GM19397 (cell line): Measurements from ENCODE around the gene CFAP161.
A peak's percentile ranks its signal among the peaks of the same experiment; 100 is the strongest.
"Not testable (repeated sequence)": the region's sequence is repeated elsewhere in the genome, so short reads cannot be mapped to it uniquely, and the experiment has no call there.

ENCODE experiments used
- ATAC-seq: cut with Tn5 transposase; IDR thresholded peaks from one replicate; pipeline ENCODE4 v1.9.1; 2021; ENCODE audit warnings: mild to moderate bottlenecking, moderate library complexity; ENCODE audit not compliant: unreplicated experiment

Gene CFAP161

GRCh38 chr15:81106560-81106959 is 27.5 kb upstream of the CFAP161 start:
- ATAC-seq = no peak

GRCh38 chr15:81107889-81108288 is 26.2 kb upstream of the CFAP161 start:
- no peak for ATAC-seq

GRCh38 chr15:81108427-81108826 is 25.6 kb upstream of the CFAP161 start:
- no peak for ATAC-seq

GRCh38 chr15:81111018-81111417 is 23.1 kb upstream of the CFAP161 start:
- ATAC-seq = no peak

- ATAC-seq = peak; percentile 76
These were observed 22.3 kb upstream of the CFAP161 start for GRCh38 chr15:81111510-81112470.

GRCh38 chr15:81113204-81113657 is 20.8 kb upstream of the CFAP161 start:
- no peak for ATAC-seq

GRCh38 chr15:81113861-81114291 is 20.2 kb upstream of the CFAP161 start:
- ATAC-seq = no peak

GRCh38 chr15:81115054-81115939 is 18.8 kb upstream of the CFAP161 start:
- ATAC-seq = no peak

- ATAC-seq = no peak
These were observed 16.9 kb upstream of the CFAP161 start for GRCh38 chr15:81117136-81117535.

- no peak for ATAC-seq
These were observed 16.5 kb upstream of the CFAP161 start for GRCh38 chr15:81117581-81117980.

- ATAC-seq = no peak
These were observed 15.7 kb upstream of the CFAP161 start for GRCh38 chr15:81118361-81118760.

- no peak for ATAC-seq
These were observed 14.0 kb upstream of the CFAP161 start for GRCh38 chr15:81120069-81120468.

- ATAC-seq = no peak
These were observed 7.2 kb upstream of the CFAP161 start for GRCh38 chr15:81126892-81127291.

- ATAC-seq = not testable (repeated sequence)
These were observed 7.4 kb downstream of the CFAP161 start for GRCh38 chr15:81141478-81141877.

GRCh38 chr15:81146006-81146405 is 11.9 kb downstream of the CFAP161 start:
- ATAC-seq = no peak

- ATAC-seq = no peak
These were observed 12.4 kb downstream of the CFAP161 start for GRCh38 chr15:81146466-81146865.

GRCh38 chr15:81151389-81151788 is 17.3 kb downstream of the CFAP161 start:
- ATAC-seq = no peak

- no peak for ATAC-seq
These were observed 18.3 kb downstream of the CFAP161 start for GRCh38 chr15:81152339-81152738.

- ATAC-seq = no peak
These were observed 18.7 kb downstream of the CFAP161 start for GRCh38 chr15:81152799-81153198.

- ATAC-seq = no peak
These were observed 21.5 kb downstream of the CFAP161 start for GRCh38 chr15:81155375-81156218.

GRCh38 chr15:81156324-81156723 is 22.3 kb downstream of the CFAP161 start:
- no peak for ATAC-seq
